Activated CD4-positive, alpha-beta T cell treated with anti-CD3 and anti-CD28 coated beads for 36 hours (primary cell): ENCODE data around the gene C17orf75. TPM values are rescaled to one million over a fixed set of nuclear protein-coding genes. Genes with fewer than 3 reads are reported as not detected.
A peak's percentile ranks its signal among the peaks of the same experiment; 100 is the strongest.
"Not testable (repeated sequence)": the region's sequence is repeated elsewhere in the genome, so short reads cannot be mapped to it uniquely, and the experiment has no call there.

Experiments
- ATAC-seq: fragments of 200-7000 bp; cut with Tn5 transposase; one replicate; pipeline ENCODE4 v1.10.0; 2021; ENCODE audit warnings: mild to moderate bottlenecking, moderate library complexity
- CTCF ChIA-PET: fragments of 350-600 bp; sonication (Branson Sonifier 250); formaldehyde crosslinking; loops from one replicate; lab custom pipeline; 2021; ENCODE audit warnings: antibody characterized with exemption; lab: Charles Lee
- POLR2A ChIA-PET: fragments of 350-600 bp; sonication (Branson Sonifier 250); formaldehyde crosslinking; loops from one replicate; lab custom pipeline; 2021; ENCODE audit warnings: antibody characterized with exemption, inconsistent platforms; lab: Charles Lee
- DNase-seq: peaks from one replicate; pipeline ENCODE4 v3.0.0-alpha.2; 2020
- H3K27ac Mint-ChIP-seq: one replicate; pipeline ENCODE4 v1.8.0; 2021; ENCODE audit warnings: mixed read lengths
- H3K27me3 Mint-ChIP-seq: one replicate; pipeline ENCODE4 v1.8.0; 2021; ENCODE audit warnings: mixed read lengths
- H3K36me3 Mint-ChIP-seq: one replicate; pipeline ENCODE4 v1.8.0; 2021; ENCODE audit warnings: low read depth, mixed read lengths
- H3K4me1 Mint-ChIP-seq: one replicate; pipeline ENCODE4 v1.8.0; 2021; ENCODE audit warnings: mixed read lengths
- H3K4me3 Mint-ChIP-seq: one replicate; pipeline ENCODE4 v1.8.0; 2021; ENCODE audit warnings: mild to moderate bottlenecking, moderate library complexity, mixed read lengths
- H3K9me3 Mint-ChIP-seq: one replicate; pipeline ENCODE4 v1.8.0; 2021; ENCODE audit warnings: low read depth, mixed read lengths
- intact Hi-C, 2 experiments: fragments of 100-400 bp; cut with DNase I in 1 of 2; cut with micrococcal nuclease in 1 of 2; formaldehyde crosslinking; loops; one replicate each; pipeline versions ENCODE4 v1.14.2 to v1.15.1; 2022 to 2024; cut with DNase I, micrococcal nuclease
- total RNA-seq, 2 experiments: library from RNA; stranded (reverse); gene quantifications; one replicate each; pipeline ENCODE4 v1.2.3, GENCODE V29; 2021

C17orf75 gene
- total RNA-seq, 2 experiments from 2014 or later = 21.9 to 34.0 TPM

- Mint-ChIP-seq H3K27ac (no peak overlapping the region), H3K9me3 (no peaks in the 10 kb centered on the region), H3K4me1 (peaks cover 12% of the 10 kb centered on the region), H3K36me3 (no peaks in the 10 kb centered on the region), H3K4me3 (no peak overlapping the region), H3K27me3 (peaks cover 4% of the 10 kb centered on the region)
- ChIA-PET POLR2A (no interaction called here), CTCF (interaction anchor here (1.1 to 2.6 kb wide), 5 partner anchors 8 to 118 kb away, joined by 4 to 17 read pairs (median 10); no protein-coding TSS in a partner anchor)
- intact Hi-C loops = no loop called here
- DNase-seq (no peak), ATAC-seq (no peak)
Measured at GRCh38 chr17:32320847-32321246, 21.1 kb downstream of the C17orf75 start.

- not testable (repeated sequence) for H3K9me3 Mint-ChIP-seq
Measured at GRCh38 chr17:32320080-32320479, 21.9 kb downstream of the C17orf75 start.

GRCh38 chr17:32319548-32319905 is 22.4 kb downstream of the C17orf75 start:
- peaks cover 10% of the 10 kb centered on the region for H3K27me3 Mint-ChIP-seq
- ChIA-PET POLR2A (interaction anchor here (0.6 kb wide), 1 partner anchor 122 kb away, joined by 9 read pairs; no protein-coding TSS in a partner anchor), CTCF (interaction anchor here (0.6 to 4.8 kb wide), 11 partner anchors 9 to 116 kb away, joined by 3 to 23 read pairs (median 4); no protein-coding TSS in a partner anchor)
- H3K27ac Mint-ChIP-seq = no peak overlapping the region
- intact Hi-C loops = loop anchor here (1.0 to 5.0 kb wide), 3 partner anchors 52 to 116 kb away; partner anchors contain the start of gene RHBDL3 (in 1 of the 2)
- peaks cover 12% of the 10 kb centered on the region for H3K4me1 Mint-ChIP-seq
- no peaks in the 10 kb centered on the region for H3K36me3 Mint-ChIP-seq
- no peaks in the 10 kb centered on the region for H3K9me3 Mint-ChIP-seq
- peak overlapping the region; percentile 58 for H3K4me3 Mint-ChIP-seq
- ATAC-seq (peak; percentile 93), DNase-seq (peak; percentile 88)

More at GRCh38 chr17:32320080-32320479, 21.9 kb downstream of the C17orf75 start:
- H3K27ac Mint-ChIP-seq, H3K36me3 Mint-ChIP-seq, DNase-seq, H3K4me3 Mint-ChIP-seq, H3K27me3 Mint-ChIP-seq, POLR2A ChIA-PET, ATAC-seq, intact Hi-C loops: not testable (repeated sequence)
- H3K4me1 Mint-ChIP-seq = peaks cover 12% of the 10 kb centered on the region
- CTCF ChIA-PET = interaction anchor here (0.6 to 2.6 kb wide), 9 partner anchors 8 to 184 kb away, joined by 3 to 17 read pairs (median 5); no protein-coding TSS in a partner anchor

- ChIA-PET CTCF (interaction anchor here (1.4 to 4.8 kb wide), 3 partner anchors 17 to 99 kb away, joined by 4 to 23 read pairs (median 7); no protein-coding TSS in a partner anchor), POLR2A (interaction anchor here (0.6 kb wide), 2 partner anchors 71 to 309 kb away, joined by 4 read pairs; no protein-coding TSS in a partner anchor)
- H3K4me3 Mint-ChIP-seq = no peak overlapping the region
- peaks cover 1% of the 10 kb centered on the region for H3K4me1 Mint-ChIP-seq
- no peaks in the 10 kb centered on the region for H3K36me3 Mint-ChIP-seq
- peaks cover 10% of the 10 kb centered on the region for H3K27me3 Mint-ChIP-seq
- intact Hi-C loops = loop anchor here in 1 of 2 experiments (5.0 kb wide), 1 partner anchor 51 kb away; the partner anchor contains the start of gene RHBDL3
- DNase-seq = no peak
- no peak overlapping the region for H3K27ac Mint-ChIP-seq
- no peak for ATAC-seq
- no peaks in the 10 kb centered on the region for H3K9me3 Mint-ChIP-seq
Measured at GRCh38 chr17:32318071-32318470, 23.9 kb downstream of the C17orf75 start.

GRCh38 chr17:32317353-32317752 is 24.6 kb downstream of the C17orf75 start:
- no peak overlapping the region for H3K4me3 Mint-ChIP-seq
- H3K27ac Mint-ChIP-seq = no peak overlapping the region
- no peak for DNase-seq
- CTCF ChIA-PET = interaction anchor here (1.5 to 4.8 kb wide), 2 partner anchors 14 to 64 kb away, joined by 7 to 23 read pairs; no protein-coding TSS in a partner anchor
- no peaks in the 10 kb centered on the region for H3K36me3 Mint-ChIP-seq
- no peaks in the 10 kb centered on the region for H3K4me1 Mint-ChIP-seq
- H3K27me3 Mint-ChIP-seq = peaks cover 10% of the 10 kb centered on the region
- intact Hi-C loops = loop anchor here in 1 of 2 experiments (5.0 kb wide), 1 partner anchor 50 kb away; the partner anchor contains the start of gene RHBDL3
- POLR2A ChIA-PET = no interaction called here
- no peaks in the 10 kb centered on the region for H3K9me3 Mint-ChIP-seq
- ATAC-seq = no peak

GRCh38 chr17:32316653-32317052 is 25.3 kb downstream of the C17orf75 start:
- ATAC-seq, POLR2A ChIA-PET, H3K4me1 Mint-ChIP-seq, H3K4me3 Mint-ChIP-seq, DNase-seq, H3K27me3 Mint-ChIP-seq, H3K9me3 Mint-ChIP-seq, H3K36me3 Mint-ChIP-seq, H3K27ac Mint-ChIP-seq: not testable (repeated sequence)
- CTCF ChIA-PET = interaction anchor here (1.5 to 4.8 kb wide), 2 partner anchors 15 to 63 kb away, joined by 7 to 23 read pairs; no protein-coding TSS in a partner anchor
- intact Hi-C loops = loop anchor here in 1 of 2 experiments (5.0 kb wide), 1 partner anchor 49 kb away; the partner anchor contains the start of gene RHBDL3

GRCh38 chr17:32315171-32315570 is 26.8 kb downstream of the C17orf75 start:
- ChIA-PET CTCF (interaction anchor here (0.6 to 4.8 kb wide), 5 partner anchors 11 to 431 kb away, joined by 3 to 23 read pairs (median 3); no protein-coding TSS in a partner anchor), POLR2A (no interaction called here)
- Mint-ChIP-seq H3K27me3 (peaks cover 10% of the 10 kb centered on the region), H3K27ac (no peak overlapping the region), H3K36me3 (no peaks in the 10 kb centered on the region), H3K9me3 (no peaks in the 10 kb centered on the region), H3K4me1 (no peaks in the 10 kb centered on the region), H3K4me3 (no peak overlapping the region)
- intact Hi-C loops = loop anchor here in 1 of 2 experiments (5.0 kb wide), 1 partner anchor 48 kb away; the partner anchor contains the start of gene RHBDL3
- DNase-seq (no peak), ATAC-seq (no peak)

GRCh38 chr17:32314636-32315035 is 27.3 kb downstream of the C17orf75 start:
- intact Hi-C loops = loop anchor here in 1 of 2 experiments (5.0 kb wide), 1 partner anchor 47 kb away; the partner anchor contains the start of gene RHBDL3
- DNase-seq (no peak), ATAC-seq (no peak)
- ChIA-PET POLR2A (no interaction called here), CTCF (interaction anchor here (4.8 kb wide), 1 partner anchor 61 kb away, joined by 23 read pairs; no protein-coding TSS in a partner anchor)
- no peaks in the 10 kb centered on the region for H3K9me3 Mint-ChIP-seq
- no peak overlapping the region for H3K27ac Mint-ChIP-seq
- no peak overlapping the region for H3K4me3 Mint-ChIP-seq
- peaks cover 10% of the 10 kb centered on the region for H3K27me3 Mint-ChIP-seq
- H3K4me1 Mint-ChIP-seq = no peaks in the 10 kb centered on the region
- H3K36me3 Mint-ChIP-seq = no peaks in the 10 kb centered on the region

- H3K4me1 Mint-ChIP-seq = no peaks in the 10 kb centered on the region
- POLR2A ChIA-PET = no interaction called here
- no peak overlapping the region for H3K27ac Mint-ChIP-seq
- no peak for ATAC-seq
- H3K27me3 Mint-ChIP-seq = peaks cover 7% of the 10 kb centered on the region
- no peaks in the 10 kb centered on the region for H3K36me3 Mint-ChIP-seq
- no peak overlapping the region for H3K4me3 Mint-ChIP-seq
- no peak for DNase-seq
- H3K9me3 Mint-ChIP-seq = no peaks in the 10 kb centered on the region
- CTCF ChIA-PET = no interaction called here
- intact Hi-C loops = no loop called here
Measured at GRCh38 chr17:32311028-32311536, 30.9 kb downstream of the C17orf75 start.

GRCh38 chr17:32307658-32308057 is 34.3 kb downstream of the C17orf75 start:
- no peaks in the 10 kb centered on the region for H3K4me1 Mint-ChIP-seq
- H3K4me3 Mint-ChIP-seq = no peak overlapping the region
- intact Hi-C loops = no loop called here
- peaks cover 2% of the 10 kb centered on the region for H3K27me3 Mint-ChIP-seq
- H3K9me3 Mint-ChIP-seq = no peaks in the 10 kb centered on the region
- ChIA-PET CTCF (no interaction called here), POLR2A (no interaction called here)
- ATAC-seq (no peak), DNase-seq (no peak)
- H3K36me3 Mint-ChIP-seq = no peaks in the 10 kb centered on the region
- H3K27ac Mint-ChIP-seq = no peak overlapping the region

GRCh38 chr17:32305049-32305448 is 36.9 kb downstream of the C17orf75 start:
- no peak overlapping the region for H3K27ac Mint-ChIP-seq
- no peaks in the 10 kb centered on the region for H3K9me3 Mint-ChIP-seq
- ChIA-PET CTCF (no interaction called here), POLR2A (no interaction called here)
- ATAC-seq (no peak), DNase-seq (no peak)
- no peaks in the 10 kb centered on the region for H3K36me3 Mint-ChIP-seq
- H3K27me3 Mint-ChIP-seq = peaks cover 2% of the 10 kb centered on the region
- no peak overlapping the region for H3K4me3 Mint-ChIP-seq
- intact Hi-C loops = no loop called here
- H3K4me1 Mint-ChIP-seq = no peaks in the 10 kb centered on the region
